ENCODE data around the gene IKZF1. TPM values are rescaled to one million over a fixed set of nuclear protein-coding genes. Genes with fewer than 3 reads are reported as not detected.

The IKZF1 gene
- polyA plus RNA-seq, 3 donors: 1.3 to 3.9 (median 3.4) TPM

- H3K27ac ChIP-seq (ENCODE audit: low read depth, low read length): no peak overlapping the region
- WGBS, 3 donors: 7 to 17% (median 17%) methylated on average over 5 of the region's 5 CpGs
These were observed 145.0 kb downstream of the IKZF1 start for GRCh38 chr7:50449501-50449880.

DNA sequence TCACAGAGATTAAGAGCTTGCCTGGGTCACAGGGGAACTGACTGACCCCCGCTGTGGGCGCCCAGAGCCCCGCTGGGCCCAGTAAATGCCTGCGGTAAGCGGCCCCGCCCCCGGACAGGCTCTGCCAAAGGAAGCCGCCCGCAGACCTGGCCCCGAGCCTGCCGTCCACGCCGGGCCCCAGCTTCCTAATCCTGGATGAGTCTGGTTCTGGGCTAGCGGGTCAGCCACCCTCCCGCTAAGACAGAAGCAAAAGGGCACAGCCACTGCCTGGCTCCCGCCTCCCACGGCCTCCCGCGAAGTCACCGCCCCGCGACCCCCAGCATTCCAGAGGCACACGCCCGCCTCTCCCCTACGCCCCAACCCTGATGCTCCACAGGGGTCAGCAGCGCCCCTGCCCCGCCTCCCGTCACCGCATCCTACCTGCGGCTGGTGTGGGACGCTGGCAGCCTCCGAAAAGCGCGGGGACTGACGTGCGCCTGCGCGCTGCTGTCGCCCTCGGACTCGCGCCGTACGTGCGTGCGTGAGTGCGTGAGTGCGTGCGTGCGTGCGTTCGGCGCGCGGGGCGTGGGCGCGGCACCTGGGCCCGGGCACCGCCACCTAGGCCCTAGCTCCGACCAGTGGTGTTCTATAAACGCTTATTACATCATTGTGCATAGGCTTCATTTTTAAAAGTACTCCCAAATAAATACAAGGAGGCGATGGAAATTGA, 145.5 kb downstream of the IKZF1 start, which contains the start of gene FIGNL1:
TSS of gene FIGNL1 (minus strand) at position 470 of the 709 bp plus-strand sequence. CDS start 3,063 bp downstream, outside the sequence.
- 0 to 1% (median 1%) methylated on average over 62 to 63 of the region's 63 CpGs for WGBS, 3 donors
- H3K27ac ChIP-seq (ENCODE audit: low read depth, low read length): no peak within 1 kb of the TSS

GRCh38 chr7:50450590-50451032, 146.1 kb downstream of the IKZF1 start:
- WGBS, 3 donors: 9 to 20% (median 16%) methylated on average over 32 of the region's 32 CpGs
- H3K27ac ChIP-seq (ENCODE audit: low read depth, low read length): no peak overlapping the region

Other genes starting within 250 kb of the IKZF1 start
- gene ZPBP, start 211.5 kb upstream of the IKZF1 start, polyA plus RNA-seq: not detected
- 1 to 10 TPM; 1.3 to 5.4 (median 2.9) TPM for gene FIGNL1, start 145.6 kb downstream of the IKZF1 start, polyA plus RNA-seq